Left lung (tissue), 10 donors: ENCODE results near the gene HOXD10. TPM values are rescaled to one million over a fixed set of nuclear protein-coding genes. Genes with fewer than 3 reads are reported as not detected.

ENCODE experiments used
- ATAC-seq: fragments of 200-7000 bp; cut with Tn5 transposase; one replicate; pipeline ENCODE4 v1.9.1; 2020; ENCODE audit warnings: moderate library complexity
- DNase-seq, 4 donors: peaks; one replicate each; pipeline ENCODE4 v3.0.0-alpha.2; 2013 to 2020
- H3K27ac ChIP-seq, 2 donors: fragments of 200-600 bp; sonication (generic) in 1 of 2; one replicate each; pipeline versions ENCODE4 v1.5.0 to v1.8.0; 2020 to 2021
- H3K27me3 ChIP-seq, 2 donors: fragments of 200-600 bp; sonication (generic) in 1 of 2; one replicate each; pipeline versions ENCODE4 v1.5.0 to v1.8.0; 2020 to 2021
- H3K36me3 ChIP-seq, 2 donors: fragments of 200-600 bp; sonication (generic) in 1 of 2; one replicate each; pipeline versions ENCODE4 v1.5.0 to v1.8.0; 2020 to 2021
- H3K4me1 ChIP-seq, 2 donors: fragments of 200-600 bp; one replicate each; pipeline ENCODE4 v1.8.0; 2021
- H3K4me3 ChIP-seq, 2 donors: fragments of 200-600 bp; sonication (generic) in 1 of 2; one replicate each; pipeline versions ENCODE4 v1.5.0 to v1.8.0; 2020 to 2021; ENCODE audit warnings: mild to moderate bottlenecking in 1 of 2
- H3K9me3 ChIP-seq, 2 donors: fragments of 200-600 bp; sonication (generic) in 1 of 2; one replicate each; pipeline versions ENCODE4 v1.5.0 to v1.8.0; 2020 to 2021
- CTCF ChIP-seq, 2 donors: fragments of 200-600 bp; sonication (generic) in 1 of 2; IDR thresholded peaks; one replicate each; pipeline versions ENCODE4 v1.5.0 to v1.8.0; 2021; ENCODE audit warnings: antibody characterized with exemption in 2 of 2
- intact Hi-C, 2 donors: fragments of 100-400 bp; cut with DNase I; formaldehyde crosslinking; loops; one replicate each; pipeline versions ENCODE4 v1.11.2 to v1.14.2; 2022
- polyA plus RNA-seq, 6 donors: library from polyadenylated mRNA; unstranded; fragments of 120-200 nt; gene quantifications; one replicate each; pipeline ENCODE4 v1.2.1, GENCODE V29; 2013; ENCODE audit not compliant: insufficient read length in 6 of 6
- total RNA-seq, 2 donors: library from RNA; stranded (reverse); fragmentation: NEBNext Ultra II Directional; extraction: Animal tissue kit (Norgen Biotek cat#: 25700); gene quantifications; one replicate each; pipeline ENCODE4 v1.2.1, GENCODE V29; 2021
- donor health status: DM: no; HTN: yes; CAD: no.
- donor health status: DM: no; HTN: no; CAD: no.

HOXD10 gene
- total and polyA plus RNA-seq, 8 donors = 0.31 to 1.5 (median 0.44) TPM; not detected in 2

GRCh38 chr2:176105730-176106580 lies 10.6 kb upstream of the HOXD10 start:
- H3K4me3 ChIP-seq = no peak overlapping the region
- intact Hi-C loops = no loop called here
- no peak overlapping the region for H3K27ac ChIP-seq
- no peak for DNase-seq
- H3K4me1 ChIP-seq = peaks cover 0 to 21% of the 10 kb centered on the region in 2 donors
- H3K27me3 ChIP-seq = peaks cover 98 to 100% of the 10 kb centered on the region in 2 donors
- no peak for ATAC-seq
- no peaks in the 10 kb centered on the region for H3K36me3 ChIP-seq
- no peaks in the 10 kb centered on the region for H3K9me3 ChIP-seq
- no peak for TF ChIP-seq CTCF (IDR thresholded peaks at IDR 0.05)

GRCh38 chr2:176106581-176107539 lies 9.7 kb upstream of the HOXD10 start, which contains the start of gene HOXD11:
Gene HOXD11, plus strand, starts transcription at chr2:176107280. Its CDS starts 76 bp downstream, at chr2:176107356.
- intact Hi-C loops = no loop called here
- Histone ChIP-seq H3K9me3 (no peaks in the 10 kb centered on the region), H3K27me3 (peaks cover 98 to 100% of the 10 kb centered on the region in 2 donors), H3K4me1 (peaks cover 0 to 21% of the 10 kb centered on the region in 2 donors), H3K36me3 (no peaks in the 10 kb centered on the region), H3K27ac (no peak within 1 kb of the TSS), H3K4me3 (peak within 1 kb of the TSS in 1 of 2 donors; percentile 15)
- no peak for TF ChIP-seq CTCF (IDR thresholded peaks at IDR 0.05)
- DNase-seq (peak in 1 of 4 donors; percentile 71), ATAC-seq (peak; percentile 42)

- no peak overlapping the region for H3K27ac ChIP-seq
- H3K4me3 ChIP-seq = no peak overlapping the region
- H3K27me3 ChIP-seq = peaks cover 98 to 100% of the 10 kb centered on the region in 2 donors
- peaks cover 0 to 21% of the 10 kb centered on the region in 2 donors for H3K4me1 ChIP-seq
- no peak for DNase-seq
- H3K36me3 ChIP-seq = no peaks in the 10 kb centered on the region
- TF ChIP-seq CTCF (IDR thresholded peaks at IDR 0.05) = no peak
- intact Hi-C loops = no loop called here
- no peak for ATAC-seq
- no peaks in the 10 kb centered on the region for H3K9me3 ChIP-seq
These were observed 8.8 kb upstream of the HOXD10 start for GRCh38 chr2:176107731-176108181.

- ATAC-seq = no peak
- H3K9me3 ChIP-seq = no peaks in the 10 kb centered on the region
- H3K4me3 ChIP-seq = no peak overlapping the region
- intact Hi-C loops = no loop called here
- H3K36me3 ChIP-seq = no peaks in the 10 kb centered on the region
- peaks cover 0 to 18% of the 10 kb centered on the region in 2 donors for H3K4me1 ChIP-seq
- H3K27ac ChIP-seq = no peak overlapping the region
- no peak for DNase-seq
- peaks cover 98 to 100% of the 10 kb centered on the region in 2 donors for H3K27me3 ChIP-seq
- no peak for TF ChIP-seq CTCF (IDR thresholded peaks at IDR 0.05)
These were observed 7.2 kb upstream of the HOXD10 start for GRCh38 chr2:176109192-176109901.
